SKM-1 (cell line): ENCODE results near the gene SPAG9.

Experiments
- DNase-seq: peaks from one replicate; lab custom pipeline; 2025; ENCODE audit not compliant: unreplicated experiment; lab: John Stamatoyannopoulos, UW

Gene SPAG9

DNA sequence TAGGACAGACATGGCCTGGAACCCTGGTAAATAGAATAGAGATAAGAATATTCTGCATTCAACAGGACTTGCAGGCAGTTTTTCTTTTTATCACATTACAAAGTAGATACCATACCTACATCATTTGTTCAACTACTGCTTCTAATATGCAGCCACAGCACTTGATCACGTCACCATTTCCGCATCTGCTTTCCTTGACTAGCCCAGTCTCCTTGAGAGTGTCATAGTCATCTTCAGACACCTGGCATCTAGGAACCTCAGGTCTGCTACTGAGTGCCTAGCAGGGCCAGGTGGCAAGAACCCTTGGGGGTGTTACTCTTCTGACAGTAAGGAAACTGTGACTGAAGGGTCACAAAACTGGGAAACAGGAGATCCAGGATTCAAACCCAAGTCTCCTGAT lies 161.3 kb downstream of the SPAG9 start:
- DNase-seq: no peak

DNA sequence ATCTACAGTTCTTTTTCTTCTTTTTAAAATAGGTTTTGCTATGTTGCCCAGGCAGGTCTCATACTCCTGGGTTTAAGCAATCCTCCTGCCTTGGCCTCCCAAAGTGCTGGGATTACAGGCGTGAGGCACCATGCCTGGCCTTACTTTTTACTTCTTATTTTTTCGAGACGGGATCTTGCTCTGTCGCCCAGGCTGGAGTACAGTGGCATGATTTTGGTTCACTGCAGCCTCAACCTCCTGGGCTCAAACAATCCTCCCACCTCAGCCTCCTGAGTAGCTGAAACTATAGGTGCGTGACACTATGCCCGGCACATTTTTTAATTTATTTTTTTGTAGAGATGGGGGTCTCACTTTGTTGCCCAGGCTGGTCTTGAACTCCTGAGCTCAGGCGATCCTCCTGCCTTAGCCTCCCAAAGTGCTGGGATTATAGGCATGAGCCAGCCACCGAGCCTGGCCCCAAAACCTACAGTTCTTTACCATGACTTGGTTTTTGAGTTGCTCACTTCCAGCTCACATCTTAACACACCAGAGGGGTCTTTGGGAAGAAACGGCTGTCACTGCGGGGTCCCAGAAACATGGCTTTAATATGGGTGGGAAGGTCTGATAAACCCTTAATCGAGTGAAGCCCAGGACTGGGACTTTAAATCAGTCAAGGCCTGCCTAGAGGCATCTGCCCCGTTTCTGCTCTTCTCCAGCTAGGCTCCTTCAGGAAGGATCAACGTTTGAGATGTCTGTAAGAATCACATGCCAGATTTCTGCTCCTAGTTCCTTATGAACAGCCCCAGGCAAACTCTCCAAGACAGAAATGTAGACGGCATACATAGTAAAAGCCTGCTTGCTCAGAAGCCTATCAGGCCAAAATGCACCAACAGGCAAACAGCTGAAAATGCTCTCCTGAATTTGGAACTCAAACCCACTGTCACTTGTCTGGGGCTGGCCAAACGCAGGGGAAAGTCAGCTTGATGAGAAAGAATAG lies 162.8 kb downstream of the SPAG9 start:
- no peak for DNase-seq

DNA sequence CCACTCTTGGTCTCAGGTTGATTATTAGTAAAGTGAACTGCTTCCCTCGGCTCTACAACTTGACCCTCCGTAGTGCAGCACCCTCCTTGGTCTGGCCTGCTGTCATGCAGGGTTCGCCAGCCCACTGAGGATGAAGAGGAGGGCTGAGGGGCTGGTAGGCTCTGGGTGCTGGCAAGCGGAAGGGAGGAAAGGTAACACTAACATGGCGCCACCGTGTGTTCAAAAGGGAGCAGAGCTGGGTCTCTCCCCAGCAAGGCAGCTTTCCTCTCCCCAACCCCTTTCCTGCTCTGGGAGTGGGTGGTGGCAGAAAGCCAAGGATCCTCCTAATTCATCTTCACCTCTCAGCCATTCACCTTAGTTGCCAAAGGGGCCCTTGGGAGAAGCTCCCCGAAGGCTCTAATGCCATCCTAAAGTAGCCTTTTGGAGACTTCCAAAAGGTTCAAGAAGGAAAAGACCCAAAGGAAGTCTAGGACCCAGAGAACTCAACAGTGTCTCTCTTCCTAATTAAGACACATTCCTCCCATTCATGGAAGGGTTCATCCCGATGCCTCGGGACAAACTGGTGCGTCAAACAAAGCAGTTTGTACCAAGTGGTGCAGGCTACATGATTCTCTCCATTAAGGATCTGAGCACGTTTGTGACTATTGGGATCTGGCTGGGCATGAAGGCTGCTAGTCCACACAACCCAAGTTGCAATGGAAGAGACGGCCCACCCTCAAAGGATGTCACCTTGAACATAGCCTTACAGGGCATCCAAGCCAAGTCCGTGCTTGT lies 163.7 kb downstream of the SPAG9 start:
- DNase-seq: peak; percentile 39

DNA sequence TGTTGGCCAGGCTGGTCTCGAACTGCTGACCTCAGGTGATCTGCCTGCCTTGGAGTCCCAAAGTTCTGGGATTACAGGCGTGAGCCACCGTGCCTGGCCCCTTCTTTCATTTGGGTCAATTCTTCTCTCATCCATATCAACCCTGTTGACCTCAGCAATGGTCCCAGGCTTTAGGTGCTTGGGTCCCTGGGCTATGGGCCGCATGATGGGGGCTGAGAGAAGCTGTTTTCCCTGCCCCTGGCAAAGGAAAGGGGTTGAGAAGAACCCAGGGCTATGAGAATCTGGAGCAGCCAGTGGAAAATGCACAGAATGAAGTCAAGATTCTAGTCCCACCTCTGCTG lies 164.3 kb downstream of the SPAG9 start:
- no peak for DNase-seq

DNA sequence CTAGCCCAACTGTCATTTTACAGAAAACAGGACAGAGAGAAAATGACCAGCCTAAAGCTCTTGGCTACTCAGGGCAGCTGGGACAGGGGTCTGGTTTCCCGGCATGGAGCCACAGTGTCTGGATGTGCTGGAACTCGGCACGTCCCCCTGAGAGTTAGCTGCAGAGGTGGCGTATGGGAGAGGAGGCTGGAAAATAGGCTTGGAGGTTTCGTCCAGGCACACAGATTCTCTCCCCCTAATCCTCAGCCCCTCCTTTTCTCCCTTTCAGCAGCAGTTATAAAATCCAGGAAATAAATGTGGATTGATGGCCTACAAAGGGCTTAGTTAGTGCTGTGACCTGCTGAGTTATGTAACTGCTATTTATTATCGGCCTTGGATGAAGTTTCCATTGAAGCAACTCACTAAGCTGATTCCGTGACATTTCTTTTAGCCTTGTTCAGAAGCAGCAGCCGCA lies 165.0 kb downstream of the SPAG9 start:
- no peak for DNase-seq

DNA sequence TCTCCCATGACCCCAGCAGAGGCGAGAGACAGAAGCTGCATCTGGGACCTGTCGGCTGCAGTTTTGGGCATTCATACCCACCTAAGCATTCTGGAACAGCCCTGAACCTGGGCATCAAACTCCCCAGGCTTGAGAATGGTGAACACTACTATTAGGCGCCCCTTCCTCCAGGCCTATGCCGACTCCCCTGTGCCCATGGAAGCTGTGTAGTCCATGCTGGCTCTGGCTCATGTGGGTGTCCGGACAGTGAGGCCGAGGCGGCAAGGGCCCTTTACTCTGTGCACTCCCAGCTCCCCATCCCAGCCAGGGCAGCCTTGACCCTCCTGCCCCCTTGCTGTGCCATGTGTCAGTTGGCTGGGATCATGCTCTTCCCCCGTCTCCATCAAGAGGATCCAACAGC lies 165.5 kb downstream of the SPAG9 start:
- no peak for DNase-seq

DNA sequence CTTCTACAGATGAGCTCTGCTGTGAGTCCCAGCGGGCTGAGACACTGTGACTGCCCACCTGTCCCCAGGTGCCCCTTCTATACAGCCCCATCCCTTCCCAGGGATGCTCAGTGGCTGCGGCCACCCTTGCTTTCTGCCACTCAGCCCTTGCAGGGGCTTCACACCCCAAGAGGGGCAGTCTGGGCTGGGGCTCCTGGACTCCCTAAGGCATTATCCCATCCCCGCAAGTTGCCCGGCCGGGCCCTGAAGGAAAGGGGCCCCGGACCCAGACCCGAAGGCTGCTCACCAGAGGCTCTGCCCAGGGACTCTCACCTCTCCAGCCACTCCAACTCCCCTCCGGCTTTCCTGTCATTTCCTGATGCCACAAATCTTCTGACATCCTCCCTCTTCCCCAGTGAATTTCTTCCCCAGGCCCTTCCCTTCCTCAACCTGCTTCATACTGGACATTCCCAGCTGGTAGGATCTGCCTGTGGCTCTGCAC lies 166.0 kb downstream of the SPAG9 start:
- no peak for DNase-seq

DNA sequence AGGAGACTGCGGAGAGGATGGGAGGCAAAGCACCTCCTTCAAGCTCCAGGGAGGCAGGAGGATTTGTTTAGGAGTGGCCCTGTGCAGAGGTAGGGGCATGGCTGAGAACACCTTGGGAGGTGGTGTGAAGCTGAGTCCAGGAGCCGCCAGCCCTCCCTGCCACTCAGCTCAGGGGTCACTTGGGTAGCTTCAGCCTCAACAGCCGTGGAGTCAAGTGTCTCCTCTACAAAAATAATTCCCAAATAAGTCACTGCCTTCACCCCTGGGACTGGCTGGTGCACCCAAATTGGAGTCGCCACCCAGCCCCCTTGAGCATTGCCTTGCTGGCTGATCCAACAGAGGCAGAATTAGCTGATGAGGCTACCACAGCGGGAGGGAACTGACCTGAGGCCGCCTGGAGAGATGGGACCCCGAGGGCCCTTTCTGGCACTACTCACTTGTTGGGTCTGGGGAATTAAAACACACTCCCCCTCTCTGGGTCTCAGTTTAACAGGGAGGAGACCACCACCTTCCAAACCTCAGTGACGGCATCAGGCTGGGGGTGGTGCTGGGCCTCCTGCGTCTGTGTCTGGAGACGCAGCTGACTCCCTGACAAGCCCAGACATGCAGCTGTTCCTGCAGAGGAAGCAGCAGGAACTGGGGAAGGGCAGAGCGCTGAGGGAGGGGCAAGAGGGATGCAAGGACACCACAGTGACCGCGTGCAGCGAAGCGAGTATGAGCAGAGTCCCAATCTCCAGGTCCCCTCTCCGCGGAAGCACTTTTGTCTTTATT lies 166.7 kb downstream of the SPAG9 start:
- no peak for DNase-seq

DNA sequence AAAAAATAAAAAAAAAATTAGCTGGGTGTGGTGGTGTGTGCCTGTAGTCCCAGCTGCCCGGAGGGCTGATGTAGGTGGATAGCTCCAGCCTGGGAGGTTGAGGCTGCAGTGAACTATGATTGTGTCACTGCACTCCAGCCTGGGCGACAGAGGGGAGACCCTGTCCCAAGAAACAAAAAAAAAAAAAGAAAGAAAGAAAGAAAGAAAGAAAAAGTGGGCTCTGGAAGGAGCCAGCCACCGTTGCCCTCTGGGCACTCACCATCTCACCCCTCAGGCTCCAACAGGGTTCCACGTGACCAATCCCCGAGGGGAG lies 167.2 kb downstream of the SPAG9 start:
- DNase-seq: no peak

DNA sequence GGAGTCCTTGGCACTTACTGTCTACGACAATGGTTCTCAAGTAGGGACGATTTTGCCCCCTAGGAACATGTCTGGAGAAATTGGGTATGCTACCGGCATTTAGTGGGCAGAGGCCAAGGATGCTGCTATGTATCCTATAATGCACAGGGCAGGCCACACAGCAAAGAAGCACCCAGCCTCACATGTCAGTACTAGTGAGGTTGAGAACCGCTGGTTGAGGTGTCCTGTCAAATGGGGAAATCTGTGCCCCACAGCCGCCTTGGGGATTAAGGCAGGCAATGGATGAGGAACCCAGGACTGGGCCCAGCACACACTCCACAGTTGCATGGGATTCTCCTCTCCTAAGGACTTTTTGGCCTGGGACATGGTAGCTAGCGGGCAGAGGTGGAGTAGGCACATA lies 167.8 kb downstream of the SPAG9 start:
- no peak for DNase-seq

DNA sequence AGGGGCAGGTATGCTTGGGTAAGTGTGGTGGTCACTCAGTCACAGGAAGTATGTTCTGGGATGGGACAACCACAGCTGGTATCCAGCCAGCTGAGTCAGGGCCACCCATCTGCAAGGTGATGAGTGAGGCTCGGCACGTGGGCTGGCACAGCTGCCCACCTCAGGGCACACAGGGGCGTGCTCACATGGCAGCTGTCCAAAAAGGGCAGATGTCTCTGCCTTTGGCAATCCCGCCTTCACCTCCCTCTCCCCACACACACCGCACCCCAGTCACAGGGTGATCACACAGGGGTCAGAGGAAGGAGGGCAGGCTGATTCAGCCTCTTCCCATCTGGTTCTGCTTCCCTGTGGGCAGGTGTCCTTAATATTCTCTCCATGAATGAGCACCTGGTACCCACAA lies 168.7 kb downstream of the SPAG9 start:
- no peak for DNase-seq

DNA sequence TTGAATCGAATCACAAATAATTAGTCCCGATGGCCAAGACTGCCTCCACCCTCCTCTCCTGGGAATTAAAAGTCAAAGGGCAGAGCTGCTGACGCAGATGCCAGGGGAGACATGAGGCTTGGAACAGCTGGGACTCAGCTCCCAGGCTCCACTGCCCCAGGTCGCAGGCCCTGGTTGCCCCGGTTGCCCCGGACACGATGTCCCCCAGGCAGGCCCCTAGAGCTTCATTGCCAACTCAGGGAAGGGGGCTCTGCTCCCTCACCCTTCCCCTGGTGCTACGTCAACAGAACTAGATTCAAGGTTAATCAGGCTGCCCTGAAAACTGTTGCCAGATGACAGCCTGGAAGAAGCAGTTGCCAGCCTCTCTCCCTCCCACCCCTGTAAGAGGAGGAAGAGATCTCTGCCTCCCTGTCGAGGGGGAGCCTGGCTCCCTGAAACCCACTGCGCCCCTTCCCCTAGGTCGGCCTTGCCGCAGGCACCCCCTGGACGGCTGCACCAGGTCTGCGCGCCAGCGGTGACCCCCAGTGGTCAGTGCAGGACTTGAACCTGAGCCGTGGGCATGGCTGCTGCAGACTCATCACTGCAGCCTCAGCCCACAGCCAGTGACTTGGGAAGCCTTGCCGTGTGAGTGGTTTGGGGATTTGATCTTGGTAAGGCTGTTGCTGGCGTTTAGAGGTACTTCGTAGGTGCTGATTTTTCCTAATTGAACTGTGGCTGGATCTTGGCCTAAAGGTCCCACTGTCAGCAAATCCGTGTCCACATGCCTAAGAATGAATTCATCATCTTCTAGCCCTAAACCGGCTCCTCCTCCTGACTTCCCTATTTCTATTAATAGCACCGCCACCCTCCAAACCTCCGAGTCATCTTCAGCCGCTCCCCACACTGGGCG lies 170.4 kb downstream of the SPAG9 start:
- peak; percentile 88 for DNase-seq

DNA sequence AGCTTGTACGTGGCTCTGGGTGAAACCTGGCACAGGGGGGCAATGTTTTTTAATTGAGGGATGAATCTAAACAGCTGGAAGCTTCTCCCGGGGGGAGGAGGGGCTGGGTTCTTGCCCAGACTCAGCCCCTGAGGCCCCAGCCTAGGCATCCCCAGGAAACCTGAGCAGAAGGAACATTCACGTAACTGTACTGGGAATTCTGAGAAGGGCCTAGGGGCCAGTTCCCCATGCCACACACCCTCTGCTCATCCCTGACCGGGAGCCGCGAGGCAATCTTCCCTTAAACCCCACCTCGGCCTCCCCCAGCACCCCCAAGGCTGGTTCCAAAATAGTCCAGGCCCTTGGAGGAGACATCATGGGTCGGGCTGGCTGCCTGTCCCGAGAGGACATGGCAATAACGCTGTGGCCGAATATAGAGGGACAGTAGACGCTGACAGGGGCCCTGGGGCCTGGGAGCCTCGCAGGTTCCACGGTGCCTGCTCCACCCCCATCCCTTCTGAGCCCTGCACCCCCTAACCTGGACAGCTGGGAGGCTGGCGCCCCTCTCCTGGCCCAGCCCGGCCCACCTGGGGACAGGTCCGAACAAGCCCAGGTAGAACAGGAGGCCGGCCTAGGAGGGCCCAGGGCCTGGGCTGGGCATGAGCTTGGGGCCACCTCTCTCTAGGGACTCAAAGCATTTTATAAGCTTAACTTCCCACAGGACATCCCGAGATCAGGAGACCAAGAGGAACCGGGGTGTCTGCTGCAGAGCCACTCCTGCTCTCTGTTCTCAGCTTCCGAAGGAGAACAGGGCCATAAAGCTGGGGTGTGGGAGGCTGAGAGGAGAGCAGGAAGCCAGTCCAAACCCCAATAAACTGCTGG lies 171.3 kb downstream of the SPAG9 start:
- DNase-seq: no peak

DNA sequence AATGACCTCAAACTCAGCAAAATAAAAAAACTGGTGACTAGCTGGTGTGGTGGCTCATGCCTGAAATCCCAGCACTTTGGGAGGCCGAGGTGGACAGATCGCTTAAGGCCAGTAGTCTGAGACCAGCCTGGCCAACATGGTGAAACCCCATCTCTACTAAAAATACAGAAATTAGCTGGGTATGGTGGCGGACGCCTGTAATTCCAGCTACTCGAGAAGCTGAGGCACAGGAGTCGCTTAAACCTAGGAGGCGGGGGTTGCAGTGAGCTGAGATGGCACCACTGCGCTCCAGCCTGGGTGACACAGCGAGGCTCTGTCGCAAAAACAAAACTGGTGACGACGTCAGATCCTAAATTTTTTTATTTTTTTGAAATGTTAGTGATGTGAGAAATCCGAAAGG lies 172.0 kb downstream of the SPAG9 start:
- DNase-seq: no peak

DNA sequence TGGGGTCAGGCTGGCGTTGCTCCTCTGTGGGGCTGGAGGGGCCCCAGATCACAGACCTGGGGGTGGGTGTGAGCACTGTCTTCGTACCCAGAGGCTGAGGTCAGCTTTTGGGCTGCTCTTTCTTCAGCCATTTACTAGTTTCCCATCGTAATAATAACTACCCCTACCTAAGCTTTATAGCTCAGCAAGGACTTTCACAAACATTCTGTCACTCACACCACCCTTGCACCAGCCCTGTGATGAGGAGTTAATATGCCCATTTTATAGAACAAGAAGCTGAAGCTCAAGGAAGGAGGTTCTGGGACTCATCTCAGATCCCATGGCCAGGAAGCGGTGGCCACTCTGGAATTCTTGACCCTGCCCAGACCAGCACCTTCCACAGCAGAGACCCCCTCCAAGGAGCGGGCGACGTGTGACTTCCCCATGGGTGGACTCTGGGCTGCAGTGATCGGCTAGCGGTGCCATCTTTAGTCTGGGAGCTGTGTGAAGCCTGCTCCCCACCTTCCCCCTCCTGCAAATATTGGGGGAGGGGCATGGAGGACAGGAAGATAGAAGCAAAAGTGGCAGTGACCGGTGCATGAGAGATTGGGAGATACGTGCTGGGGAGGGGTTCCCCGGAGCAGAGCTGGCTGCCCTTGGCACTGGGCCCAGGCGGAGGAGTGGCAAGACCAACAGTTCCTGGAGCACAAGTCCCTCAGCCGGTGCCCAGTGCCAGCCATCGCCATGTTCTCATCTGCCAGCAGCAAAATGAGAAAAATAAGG lies 172.7 kb downstream of the SPAG9 start:
- DNase-seq: no peak

DNA sequence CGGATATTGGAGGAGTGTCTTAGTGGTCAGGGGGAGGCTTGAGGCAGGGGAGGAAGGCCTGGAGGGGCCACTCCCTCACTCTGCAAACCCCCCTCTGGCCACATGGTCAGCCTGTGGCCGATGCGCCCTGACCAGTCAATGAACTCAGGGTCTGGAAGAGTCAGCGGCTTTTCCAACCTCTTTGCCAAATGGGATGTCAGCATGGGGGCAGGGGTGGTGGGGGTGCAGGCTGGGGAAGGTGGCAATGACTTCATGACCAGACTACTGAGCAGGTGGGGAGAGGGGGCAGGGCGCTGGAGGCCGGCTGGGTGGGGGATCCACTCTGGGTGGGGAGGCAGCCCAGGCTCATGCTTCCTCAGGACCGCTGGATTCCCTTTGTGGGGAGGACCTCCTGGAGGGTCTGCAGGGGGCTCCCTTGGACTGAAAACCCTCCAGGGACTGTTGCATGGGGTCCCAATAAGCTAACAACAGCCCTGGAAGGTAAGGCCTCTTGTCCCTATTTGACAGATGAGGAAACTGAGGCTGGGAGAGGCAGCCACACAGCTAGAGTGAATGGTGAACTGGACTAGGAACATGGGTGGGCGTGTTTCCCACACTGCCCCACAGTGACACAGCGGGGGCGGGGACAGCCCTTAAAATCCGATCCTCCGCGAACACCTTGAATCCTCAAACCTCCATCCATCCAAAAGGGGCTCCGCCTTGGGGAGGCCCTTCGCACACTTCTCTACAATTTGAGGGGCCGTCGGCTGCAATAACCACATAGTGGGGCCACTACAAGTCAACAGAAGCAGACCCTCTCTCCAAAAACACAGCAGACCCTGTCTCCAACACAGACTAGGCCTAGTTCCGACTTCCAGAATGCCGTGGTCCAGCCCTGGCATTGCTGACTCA lies 173.5 kb downstream of the SPAG9 start:
- DNase-seq: no peak

DNA sequence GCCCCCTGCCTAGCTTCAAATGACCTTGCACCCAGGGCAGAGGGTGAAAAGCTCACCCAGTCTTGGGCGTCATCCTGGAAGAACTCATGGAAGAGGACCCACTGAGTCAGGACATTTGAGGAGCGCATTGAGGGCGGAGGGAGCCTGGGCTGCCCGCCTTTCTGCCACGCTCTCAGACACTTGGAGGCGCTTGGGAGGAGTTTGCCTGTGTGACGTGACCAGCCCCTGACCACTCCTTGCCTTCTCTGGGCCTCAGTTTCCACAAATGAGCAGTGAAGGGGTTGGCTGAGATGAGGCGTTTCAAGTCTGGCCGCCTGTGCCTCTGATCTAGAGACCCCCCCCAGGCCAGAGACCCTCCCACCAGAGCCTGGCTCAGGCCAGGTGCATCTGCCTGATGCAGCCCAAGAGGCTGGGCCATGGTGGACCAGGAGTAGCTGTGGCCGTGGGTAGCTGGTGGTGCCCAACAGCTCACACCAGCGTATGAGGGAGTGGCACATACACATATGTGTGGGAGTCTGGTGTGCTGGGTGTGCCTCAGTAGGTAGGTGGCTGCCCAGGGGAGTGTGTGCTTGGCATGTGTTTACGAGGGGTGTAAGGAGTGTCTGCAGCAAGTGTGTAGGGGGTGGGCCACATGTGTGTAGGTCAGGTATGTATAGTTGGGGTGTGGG lies 174.3 kb downstream of the SPAG9 start:
- no peak for DNase-seq
